GM12878 (cell line): Measurements from ENCODE around the gene PLSCR3. TPM values are rescaled to one million over a fixed set of nuclear protein-coding genes. Genes with fewer than 3 reads are reported as not detected.
A peak's percentile ranks its signal among the peaks of the same experiment; 100 is the strongest.

Experiments
- ATAC-seq: fragments of 200-7000 bp; cut with Tn5 transposase; 3 replicates; pipeline ENCODE4 v1.9.1; 2020; ENCODE audit warnings: mild to moderate bottlenecking, moderate library complexity
- BruUV-seq: library from RNA; stranded (reverse); fragments of 400-500 nt; replicated peaks from 2 replicates; lab custom pipeline; 2021; lab: Mats Ljungman, UMichigan
- CTCF ChIA-PET: fragments of 300-600 bp; sonication (Branson Sonifier 250); formaldehyde crosslinking; extraction: SDS; loops from one replicate; lab custom pipeline; 2021; ENCODE audit warnings: inconsistent platforms; lab: Yijun Ruan, JAX
- POLR2A ChIA-PET: fragments of 350-600 bp; formaldehyde crosslinking; extraction: SDS; loops from one replicate; lab custom pipeline; 2021; ENCODE audit warnings: inconsistent platforms; lab: Charles Lee
- RAD21 ChIA-PET: fragments of 300-600 bp; sonication (Branson Sonifier 250); formaldehyde crosslinking; loops from one replicate; lab custom pipeline; 2023; ENCODE audit warnings: antibody characterized with exemption; ENCODE audit not compliant: unreplicated experiment; lab: Charles Lee
- SMC1A ChIA-PET: fragments of 300-600 bp; sonication (Branson Sonifier 250); formaldehyde crosslinking; loops from one replicate; lab custom pipeline; 2023; ENCODE audit not compliant: unreplicated experiment, uncharacterized antibody; lab: Charles Lee
- DNase-seq: peaks from one replicate; pipeline ENCODE4 v3.0.0-alpha.2; 2011; ENCODE audit warnings: low read depth, low spot score
- FAIRE-seq: peaks from 3 replicates; lab custom pipeline; 2011; peaks lifted over from hg19 to GRCh38; lab: Jason Lieb, UNC
- H2AFZ ChIP-seq: 2 replicates; pipeline ENCODE4 v1.6.0; 2011; ENCODE audit warnings: low read depth, low read length, control low read depth; ENCODE audit not compliant: control insufficient read depth
- H3K27ac ChIP-seq: 2 replicates; pipeline ENCODE4 v1.5.1; 2011; ENCODE audit warnings: control low read depth; ENCODE audit not compliant: control insufficient read depth, insufficient read depth
- H3K27me3 ChIP-seq, 2 experiments: replicated peaks in 1 of 2; 2 replicates each; pipeline versions ENCODE4 v1.6.0 to v1.6.1; 2011; ENCODE audit warnings: low read length in 1 of 2; ENCODE audit not compliant: control insufficient read depth in 2 of 2, insufficient read depth in 2 of 2
- H3K36me3 ChIP-seq, 2 experiments: 2 replicates each; pipeline ENCODE4 v1.5.1; 2011; ENCODE audit warnings: low read length in 1 of 2; ENCODE audit not compliant: control insufficient read depth in 2 of 2, insufficient read depth in 2 of 2
- H3K4me1 ChIP-seq: 2 replicates; pipeline ENCODE4 v1.6.1; 2011; ENCODE audit warnings: mild to moderate bottlenecking, low read length, moderate library complexity, mixed read lengths; ENCODE audit not compliant: control insufficient read depth, insufficient read depth
- H3K4me2 ChIP-seq: 2 replicates; pipeline ENCODE4 v1.6.0; 2011; ENCODE audit warnings: control low read depth; ENCODE audit not compliant: control insufficient read depth, insufficient read depth
- H3K4me3 ChIP-seq: fragments of 200-600 bp; sonication (generic); 2 replicates; pipeline ENCODE4 v1.5.1; 2016
- H3K79me2 ChIP-seq: 2 replicates; pipeline ENCODE4 v1.6.0; 2011; ENCODE audit warnings: low read length; ENCODE audit not compliant: control insufficient read depth, insufficient read depth
- H3K9ac ChIP-seq: 2 replicates; pipeline ENCODE4 v1.8.0; 2011; ENCODE audit warnings: low read length, control low read depth, mixed read lengths; ENCODE audit not compliant: control insufficient read depth, insufficient read depth
- H3K9me3 ChIP-seq: replicated peaks from 3 replicates; pipeline ENCODE4 v1.5.1; 2011; ENCODE audit warnings: mild to moderate bottlenecking, low read length; ENCODE audit not compliant: control insufficient read depth, insufficient read depth
- H4K20me1 ChIP-seq: 2 replicates; pipeline ENCODE4 v1.6.0; 2011; ENCODE audit not compliant: control insufficient read depth, insufficient read depth
- BCL3 ChIP-seq: IDR thresholded peaks from 2 replicates; pipeline ENCODE4 v1.6.1; 2011; ENCODE audit warnings: borderline replicate concordance, low read depth, mild to moderate bottlenecking, moderate library complexity, low read length; ENCODE audit not compliant: insufficient read depth, poor library complexity, severe bottlenecking
- CHD4 ChIP-seq: fragments of 200-600 bp; sonication (generic); IDR thresholded peaks from 2 replicates; pipeline ENCODE4 v1.6.1; 2016; ENCODE audit warnings: mild to moderate bottlenecking
- WGBS: methylation state at CpG from one replicate; pipeline ENCODE4 v1.1.6; 2016; ENCODE audit warnings: low lambda C conversion rate; ENCODE audit not compliant: insufficient replicate concordance, insufficient coverage; ENCODE audit errors: missing lambda C conversion rate; 5-methylcytosine and 5-hydroxymethylcytosine counted together
- in situ Hi-C: fragments of 300-500 bp; cut with MboI; formaldehyde crosslinking; loops from 9 replicates; pipeline ENCODE4 v1.14.3; 2018; ENCODE audit warnings: mixed read lengths
- intact Hi-C: fragments of 100-400 bp; cut with micrococcal nuclease; formaldehyde crosslinking; loops from one replicate; pipeline ENCODE4 v1.14.2; 2022; ENCODE audit not compliant: unreplicated experiment
- polyA plus RNA-seq, 11 experiments: library from polyadenylated mRNA; depleted of rRNA in 4 of 11; unstranded in 6 of 11; stranded (reverse) in 5 of 11; fragments of >200 nt; fragmentation: Nextera tagmentation in 4 of 11; fragmentation: Illumina TruSeq in 1 of 11; extraction: Ambion mirVana in 4 of 11; extraction: Trizol in 1 of 11; gene quantifications; 1 replicate in 1 of 11; 2 replicates in 10 of 11; pipeline versions ENCODE4 v1.2.1 to v1.2.3, GENCODE V29; 2011 to 2016; ENCODE audit warnings: inconsistent platforms in 2 of 11, missing spikeins in 2 of 11, low read depth in 1 of 11
- total RNA-seq, 4 experiments: library from RNA; depleted of rRNA in 3 of 4; stranded (reverse); fragments of >200 nt in 3 of 4; fragmentation: Illumina TruSeq in 1 of 4; extraction: Trizol in 1 of 4; gene quantifications; 2 replicates each; pipeline versions ENCODE4 v1.2.1 to v1.2.3, GENCODE V29; 2013 to 2021

PLSCR3 gene
- total and polyA plus RNA-seq, 10 of the 15 experiments (the other 5 are each of a cell fraction or from before 2014, with no cell fraction given), result 9.9 to 51.4 (median 43.4) TPM

GRCh38 chr17:7348478-7349242 is 45.7 kb downstream of the PLSCR3 start:
- Histone ChIP-seq H2AFZ (no peak overlapping the region), H3K79me2 (peaks cover 7% of the 10 kb centered on the region), H3K4me1 (peaks cover 9% of the 10 kb centered on the region), H3K9me3 (no peaks in the 10 kb centered on the region), H3K36me3 (peaks cover 10 to 22% of the 10 kb centered on the region in 2 experiments), H3K4me2 (no peak overlapping the region), H4K20me1 (no peaks in the 10 kb centered on the region), H3K27me3 (no peaks in the 10 kb centered on the region), H3K4me3 (no peak overlapping the region), H3K9ac (no peak overlapping the region), H3K27ac (no peak overlapping the region)
- in situ Hi-C loops (no loop called here), intact Hi-C loops (no loop called here)
- RAD21 ChIA-PET, result interaction anchor here (1.6 to 5.0 kb wide), 2 partner anchors 12 to 19 kb away, joined by 4 to 45 read pairs; partner anchors contain the start of gene ACAP1
- POLR2A ChIA-PET, result interaction anchor here (0.8 to 5.2 kb wide), 3 partner anchors 9 to 19 kb away, joined by 3 to 52 read pairs (median 31); partner anchors contain the start of genes ACAP1 and NEURL4
- SMC1A ChIA-PET, result interaction anchor here (2.6 to 4.8 kb wide), 2 partner anchors 12 to 19 kb away, joined by 10 to 33 read pairs; partner anchors contain the start of gene ACAP1
- TF ChIP-seq CHD4 (no peak), BCL3 (peak; percentile 67)
- FAIRE-seq (no peak), DNase-seq (no peak), ATAC-seq (no peak)
- BruUV-seq, result TSS peak; percentile 52
- CTCF ChIA-PET, result interaction anchor here (0.6 to 4.4 kb wide), 7 partner anchors 10 to 1028 kb away, joined by 3 to 34 read pairs (median 4); partner anchors contain the start of genes ACAP1 and KRABD2
- 80% methylated on average over 16 of the region's 19 CpGs for WGBS
